ENCODE data around the gene SLC16A8. TPM values are rescaled to one million over a fixed set of nuclear protein-coding genes. Genes with fewer than 3 reads are reported as not detected.
A peak's percentile ranks its signal among the peaks of the same experiment; 100 is the strongest.

Gene SLC16A8
- total and polyA plus RNA-seq, 2 donors from 2014 or later: 0.31 to 0.92 TPM

GRCh38 chr22:38098410-38099249, 14.6 kb upstream of the SLC16A8 start:
- no peak for DNase-seq
- Histone ChIP-seq H3K27me3 (ENCODE audit: control insufficient read depth, insufficient read depth, low read length) (no peaks in the 10 kb centered on the region), H3K9me3 (ENCODE audit: control insufficient read depth in 2 of 3, insufficient read depth in 1 of 3, low read length in 3 of 3) (no peaks in the 10 kb centered on the region), H3K36me3 (ENCODE audit: control insufficient read depth in 2 of 3, insufficient read depth in 3 of 3, low read length in 3 of 3) (no peaks in the 10 kb centered on the region), H3K4me3 (ENCODE audit: low read length in 3 of 3) (no peak overlapping the region), H3K27ac (ENCODE audit: low read depth in 2 of 2, low read length in 2 of 2) (no peak overlapping the region), H3K4me1 (ENCODE audit: control insufficient read depth in 2 of 3, insufficient read depth in 2 of 3, low read depth in 1 of 3, low read length in 3 of 3) (peaks cover 0 to 4% (median 0%) of the 10 kb centered on the region in 3 donors), H3K9ac (ENCODE audit: low read length in 3 of 3) (no peak overlapping the region)
- TF ChIP-seq, protein P1, sequence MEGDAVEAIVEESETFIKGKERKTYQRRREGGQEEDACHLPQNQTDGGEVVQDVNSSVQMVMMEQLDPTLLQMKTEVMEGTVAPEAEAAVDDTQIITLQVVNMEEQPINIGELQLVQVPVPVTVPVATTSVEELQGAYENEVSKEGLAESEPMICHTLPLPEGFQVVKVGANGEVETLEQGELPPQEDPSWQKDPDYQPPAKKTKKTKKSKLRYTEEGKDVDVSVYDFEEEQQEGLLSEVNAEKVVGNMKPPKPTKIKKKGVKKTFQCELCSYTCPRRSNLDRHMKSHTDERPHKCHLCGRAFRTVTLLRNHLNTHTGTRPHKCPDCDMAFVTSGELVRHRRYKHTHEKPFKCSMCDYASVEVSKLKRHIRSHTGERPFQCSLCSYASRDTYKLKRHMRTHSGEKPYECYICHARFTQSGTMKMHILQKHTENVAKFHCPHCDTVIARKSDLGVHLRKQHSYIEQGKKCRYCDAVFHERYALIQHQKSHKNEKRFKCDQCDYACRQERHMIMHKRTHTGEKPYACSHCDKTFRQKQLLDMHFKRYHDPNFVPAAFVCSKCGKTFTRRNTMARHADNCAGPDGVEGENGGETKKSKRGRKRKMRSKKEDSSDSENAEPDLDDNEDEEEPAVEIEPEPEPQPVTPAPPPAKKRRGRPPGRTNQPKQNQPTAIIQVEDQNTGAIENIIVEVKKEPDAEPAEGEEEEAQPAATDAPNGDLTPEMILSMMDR (IDR thresholded peaks at IDR 0.05; ENCODE audit: borderline replicate concordance, extremely low read depth, insufficient read depth): no peak
- FAIRE-seq: no peak
- intact Hi-C loops (cut with DNase I): no loop called here

DNA sequence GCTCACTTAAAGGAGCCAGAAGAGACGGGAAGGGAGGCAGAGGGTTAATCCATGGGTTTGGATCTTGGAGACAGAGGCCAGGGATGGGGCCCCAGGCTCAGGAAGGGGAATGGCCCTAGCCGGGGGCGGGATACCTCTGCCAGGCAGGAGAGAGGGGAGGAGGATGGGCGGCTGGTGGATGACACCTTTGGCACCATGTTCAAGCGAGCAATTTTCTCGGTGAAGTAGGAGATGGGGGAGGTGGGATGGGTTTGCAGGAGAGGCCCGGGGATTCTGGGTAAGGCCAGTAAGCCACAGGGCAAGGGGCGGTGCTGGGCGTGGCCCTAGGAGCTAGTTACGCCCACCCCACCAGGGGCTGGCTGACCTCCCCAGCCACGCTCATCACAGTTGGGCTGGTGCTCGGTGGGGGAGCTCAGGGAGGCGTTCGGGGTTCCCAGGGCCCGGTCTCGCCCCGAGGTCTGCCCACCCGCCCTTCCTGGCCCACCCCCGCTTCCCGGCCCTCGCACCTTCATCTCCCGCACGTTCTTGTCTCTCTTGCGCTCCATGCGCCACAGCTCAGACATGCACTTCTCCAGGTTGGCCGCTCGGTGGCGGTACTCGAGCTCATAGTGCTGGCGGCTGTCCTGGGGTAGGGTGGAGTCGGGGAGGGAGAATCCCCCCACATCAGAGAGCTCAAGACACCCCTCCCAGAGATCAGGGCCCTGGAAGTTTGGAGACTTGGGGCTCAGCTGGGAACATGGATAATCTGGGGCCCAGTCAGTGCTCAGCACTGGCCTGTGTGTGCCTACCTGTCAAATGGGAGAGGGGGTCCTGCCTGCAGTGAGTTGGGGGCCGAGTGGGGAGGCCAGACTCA, 13.8 kb upstream of the SLC16A8 start:
- DNase-seq (peak; percentile 60 to 83 (median 68)), FAIRE-seq (no peak)
- H3K27ac ChIP-seq (ENCODE audit: low read depth in 2 of 2, low read length in 2 of 2): no peak overlapping the region
- H3K36me3 ChIP-seq (ENCODE audit: control insufficient read depth in 2 of 3, insufficient read depth in 3 of 3, low read length in 3 of 3): no peaks in the 10 kb centered on the region
- H3K9me3 ChIP-seq (ENCODE audit: control insufficient read depth in 2 of 3, insufficient read depth in 1 of 3, low read length in 3 of 3): no peaks in the 10 kb centered on the region
- intact Hi-C loops (cut with DNase I): no loop called here
- no peaks in the 10 kb centered on the region for H3K27me3 ChIP-seq (ENCODE audit: control insufficient read depth, insufficient read depth, low read length)
- peaks cover 0 to 4% (median 0%) of the 10 kb centered on the region in 3 donors for H3K4me1 ChIP-seq (ENCODE audit: control insufficient read depth in 2 of 3, insufficient read depth in 2 of 3, low read depth in 1 of 3, low read length in 3 of 3)
- TF ChIP-seq, protein P1 (IDR thresholded peaks at IDR 0.05; ENCODE audit: borderline replicate concordance, extremely low read depth, insufficient read depth): no peak
- H3K4me3 ChIP-seq (ENCODE audit: low read length in 3 of 3): no peak overlapping the region
- no peak overlapping the region for H3K9ac ChIP-seq (ENCODE audit: low read length in 3 of 3)

DNA sequence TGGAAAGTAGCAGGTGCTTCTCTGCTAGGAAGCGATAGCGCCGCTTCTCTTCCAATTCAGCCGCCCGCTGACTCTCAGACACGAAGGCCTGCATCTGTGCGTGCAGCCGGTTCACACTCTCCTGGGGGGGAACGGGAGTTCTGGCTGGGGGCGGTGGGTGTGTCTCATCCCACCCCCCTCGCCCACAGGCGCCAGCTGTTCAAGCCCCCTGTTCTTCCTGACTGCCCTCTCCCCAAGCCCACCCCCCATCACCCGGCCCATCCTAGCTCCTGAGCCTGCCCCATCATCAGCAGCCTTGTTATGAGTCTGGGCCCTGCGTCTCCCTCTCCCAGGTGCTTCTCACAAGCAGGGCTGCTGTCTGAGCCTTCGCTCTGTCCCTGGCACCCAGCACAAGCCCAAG, 13.1 kb upstream of the SLC16A8 start:
- TF ChIP-seq, protein P1 (IDR thresholded peaks at IDR 0.05; ENCODE audit: borderline replicate concordance, extremely low read depth, insufficient read depth): no peak
- H3K27ac ChIP-seq (ENCODE audit: low read depth in 2 of 2, low read length in 2 of 2): no peak overlapping the region
- intact Hi-C loops (cut with DNase I): no loop called here
- no peaks in the 10 kb centered on the region for H3K27me3 ChIP-seq (ENCODE audit: control insufficient read depth, insufficient read depth, low read length)
- no peak overlapping the region for H3K9ac ChIP-seq (ENCODE audit: low read length in 3 of 3)
- FAIRE-seq (no peak), DNase-seq (peak in 1 of 5 donors; percentile 52)
- no peaks in the 10 kb centered on the region for H3K36me3 ChIP-seq (ENCODE audit: control insufficient read depth in 2 of 3, insufficient read depth in 3 of 3, low read length in 3 of 3)
- no peaks in the 10 kb centered on the region for H3K9me3 ChIP-seq (ENCODE audit: control insufficient read depth in 2 of 3, insufficient read depth in 1 of 3, low read length in 3 of 3)
- peaks cover 0 to 4% (median 0%) of the 10 kb centered on the region in 3 donors for H3K4me1 ChIP-seq (ENCODE audit: control insufficient read depth in 2 of 3, insufficient read depth in 2 of 3, low read depth in 1 of 3, low read length in 3 of 3)
- H3K4me3 ChIP-seq (ENCODE audit: low read length in 3 of 3): no peak overlapping the region

Data from kidney (tissue), 14 donors.